Mucosa of descending colon (tissue), 3 donors: Measurements from ENCODE around the gene THUMPD3. TPM values are rescaled to one million over a fixed set of nuclear protein-coding genes. Genes with fewer than 3 reads are reported as not detected.

Experiments used
- ATAC-seq: fragments of 200-7000 bp; cut with Tn5 transposase; one replicate; pipeline ENCODE4 v1.9.1; 2020; ENCODE audit warnings: mild to moderate bottlenecking, moderate library complexity
- DNase-seq, 3 donors: peaks; one replicate each; pipeline ENCODE4 v3.0.0-alpha.2; 2020
- H3K36me3 ChIP-seq: fragments of 200-600 bp; one replicate; pipeline ENCODE4 v1.8.0; 2021; ENCODE audit warnings: low read depth, mild to moderate bottlenecking
- H3K4me1 ChIP-seq: fragments of 200-600 bp; one replicate; pipeline ENCODE4 v1.8.0; 2021; ENCODE audit warnings: low read depth, mild to moderate bottlenecking
- H3K4me3 ChIP-seq: fragments of 200-600 bp; one replicate; pipeline ENCODE4 v1.8.0; 2021; ENCODE audit warnings: mild to moderate bottlenecking
- H3K9me3 ChIP-seq: fragments of 200-600 bp; one replicate; pipeline ENCODE4 v1.8.0; 2021; ENCODE audit warnings: mild to moderate bottlenecking
- CTCF ChIP-seq: fragments of 200-600 bp; IDR thresholded peaks from one replicate; pipeline ENCODE4 v1.8.0; 2022; ENCODE audit warnings: antibody characterized with exemption, mild to moderate bottlenecking
- intact Hi-C, 2 donors: fragments of 100-400 bp; cut with DNase I in 1 of 2; cut with micrococcal nuclease in 1 of 2; formaldehyde crosslinking; loops; one replicate each; pipeline versions ENCODE4 v1.11.0 to v1.11.1; 2022; cut with DNase I, micrococcal nuclease
- total RNA-seq, 3 donors: library from RNA; stranded (reverse); fragmentation: NEBNext Ultra II Directional in 2 of 3; extraction: Animal tissue kit (Norgen Biotek cat#: 25700) in 2 of 3; gene quantifications; one replicate each; pipeline versions ENCODE4 v1.2.1 to v1.2.4, GENCODE V29; 2021 to 2023
- donor health status: DM: no; HTN: no; CAD: no; lungs with moderate emphysema.
- donor health status: DM: no; HTN: no; CAD: no.
- donor health status: DM: no; HTN: yes; CAD: no.

The THUMPD3 gene
- total RNA-seq, 3 donors from 2014 or later, result 30.0 to 34.0 (median 31.2) TPM

GRCh38 chr3:9398700-9399336 lies 36.0 kb downstream of the THUMPD3 start:
- TF ChIP-seq CTCF, result no peak
- intact Hi-C loops, result no loop called here
- no peaks in the 10 kb centered on the region for H3K36me3 ChIP-seq
- peaks cover 61% of the 10 kb centered on the region for H3K4me1 ChIP-seq
- H3K4me3 ChIP-seq, result peak overlapping the region; percentile 87
- no peak for ATAC-seq
- no peaks in the 10 kb centered on the region for H3K9me3 ChIP-seq
- peak in 1 of 3 donors; percentile 44 for DNase-seq

GRCh38 chr3:9399337-9399703 lies 36.5 kb downstream of the THUMPD3 start:
- Histone ChIP-seq H3K4me1 (peaks cover 56% of the 10 kb centered on the region), H3K9me3 (no peaks in the 10 kb centered on the region), H3K4me3 (no peak overlapping the region), H3K36me3 (no peaks in the 10 kb centered on the region)
- DNase-seq (no peak), ATAC-seq (no peak)
- intact Hi-C loops, result no loop called here
- TF ChIP-seq CTCF, result no peak

- H3K4me3 ChIP-seq, result no peak overlapping the region
- H3K9me3 ChIP-seq, result no peaks in the 10 kb centered on the region
- intact Hi-C loops, result no loop called here
- peaks cover 56% of the 10 kb centered on the region for H3K4me1 ChIP-seq
- DNase-seq, result peak; percentile 61 to 79 (median 67)
- TF ChIP-seq CTCF, result no peak
- no peaks in the 10 kb centered on the region for H3K36me3 ChIP-seq
- ATAC-seq, result no peak
These were observed 36.9 kb downstream of the THUMPD3 start for GRCh38 chr3:9399746-9400145.

- Histone ChIP-seq H3K4me3 (no peak overlapping the region), H3K4me1 (peaks cover 55% of the 10 kb centered on the region), H3K36me3 (no peaks in the 10 kb centered on the region), H3K9me3 (no peaks in the 10 kb centered on the region)
- TF ChIP-seq CTCF, result no peak
- intact Hi-C loops, result no loop called here
- DNase-seq (no peak), ATAC-seq (no peak)
These were observed 37.8 kb downstream of the THUMPD3 start for GRCh38 chr3:9400616-9401015.

- ATAC-seq (no peak), DNase-seq (no peak)
- Histone ChIP-seq H3K9me3 (no peaks in the 10 kb centered on the region), H3K4me1 (peaks cover 58% of the 10 kb centered on the region), H3K4me3 (no peak overlapping the region), H3K36me3 (no peaks in the 10 kb centered on the region)
- TF ChIP-seq CTCF, result no peak
- intact Hi-C loops, result no loop called here
These were observed 39.1 kb downstream of the THUMPD3 start for GRCh38 chr3:9401986-9402385.
